Measurements from ENCODE around the gene CPLX1.

CPLX1 gene

GRCh38 chr4:790466-790820 is 35.5 kb downstream of the CPLX1 start:
- CTCF ChIA-PET: no interaction called here
- POLR2A ChIA-PET: no interaction called here
- TF ChIP-seq NFRKB (IDR thresholded peaks at IDR 0.05) (no peak), SUZ12 (IDR thresholded peaks at IDR 0.05) (no peak), BHLHE40 (IDR thresholded peaks at IDR 0.05; ENCODE audit: borderline replicate concordance) (no peak), ELF4 (IDR thresholded peaks at IDR 0.05) (no peak), FOXM1 (IDR thresholded peaks at IDR 0.05; ENCODE audit: borderline replicate concordance) (no peak), FOXA1 (IDR thresholded peaks at IDR 0.05) (no peak), ARNT (IDR thresholded peaks at IDR 0.05) (no peak), FOXK2 (IDR thresholded peaks at IDR 0.05) (no peak), SP1 (IDR thresholded peaks at IDR 0.05) (no peak), ZNF384 (IDR thresholded peaks at IDR 0.05) (no peak), PKNOX1 (IDR thresholded peaks at IDR 0.05) (no peak), CTBP1 (IDR thresholded peaks at IDR 0.05; ENCODE audit: borderline replicate concordance) (no peak), HDGF (IDR thresholded peaks at IDR 0.05; ENCODE audit: borderline replicate concordance) (no peak), TARDBP (IDR thresholded peaks at IDR 0.05) (no peak), LEF1 (IDR thresholded peaks at IDR 0.05; ENCODE audit: borderline replicate concordance) (no peak)
- no peak for DNase-seq (ENCODE audit: extremely low spot score)

GRCh38 chr4:789571-790465 is 36.1 kb downstream of the CPLX1 start:
- TF ChIP-seq HDGF (IDR thresholded peaks at IDR 0.05; ENCODE audit: borderline replicate concordance) (no peak), LEF1 (IDR thresholded peaks at IDR 0.05; ENCODE audit: borderline replicate concordance) (no peak), FOXK2 (IDR thresholded peaks at IDR 0.05) (no peak), SP1 (IDR thresholded peaks at IDR 0.05) (no peak), FOXM1 (IDR thresholded peaks at IDR 0.05; ENCODE audit: borderline replicate concordance) (no peak), ARNT (IDR thresholded peaks at IDR 0.05) (no peak), PKNOX1 (IDR thresholded peaks at IDR 0.05) (no peak), NFRKB (IDR thresholded peaks at IDR 0.05) (no peak), FOXA1 (IDR thresholded peaks at IDR 0.05) (no peak), SUZ12 (IDR thresholded peaks at IDR 0.05) (no peak)
- ChIA-PET CTCF (interaction anchor here (0.6 kb wide), 1 partner anchor 21 kb away, joined by 6 read pairs; no protein-coding TSS in a partner anchor), POLR2A (no interaction called here)
- no peak for DNase-seq (ENCODE audit: extremely low spot score)

GRCh38 chr4:788636-789297 is 37.2 kb downstream of the CPLX1 start:
- ChIA-PET CTCF (no interaction called here), POLR2A (no interaction called here)
- no peak for TF ChIP-seq L3MBTL2 (conservative IDR thresholded peaks at IDR 0.05)
- TF ChIP-seq PKNOX1 (IDR thresholded peaks at IDR 0.05): no peak
- no peak for TF ChIP-seq NFRKB (IDR thresholded peaks at IDR 0.05)
- TF ChIP-seq FOXM1 (IDR thresholded peaks at IDR 0.05; ENCODE audit: borderline replicate concordance): no peak
- no peak for TF ChIP-seq BHLHE40 (IDR thresholded peaks at IDR 0.05; ENCODE audit: borderline replicate concordance)
- no peak for TF ChIP-seq TARDBP (IDR thresholded peaks at IDR 0.05)
- TF ChIP-seq FOXK2 (IDR thresholded peaks at IDR 0.05): no peak
- no peak for DNase-seq (ENCODE audit: extremely low spot score)

- POLR2A ChIA-PET: no interaction called here
- no peak for TF ChIP-seq CTBP1 (IDR thresholded peaks at IDR 0.05; ENCODE audit: borderline replicate concordance)
- no peak for TF ChIP-seq NFRKB (IDR thresholded peaks at IDR 0.05)
- no peak for TF ChIP-seq L3MBTL2 (conservative IDR thresholded peaks at IDR 0.05)
- TF ChIP-seq SP1 (IDR thresholded peaks at IDR 0.05): no peak
- no peak for TF ChIP-seq FOXA1 (IDR thresholded peaks at IDR 0.05)
- CTCF ChIA-PET: no interaction called here
- no peak for DNase-seq (ENCODE audit: extremely low spot score)
Observed at GRCh38 chr4:788006-788635, 37.8 kb downstream of the CPLX1 start.

GRCh38 chr4:787561-787981 is 38.4 kb downstream of the CPLX1 start:
- CTCF ChIA-PET: no interaction called here
- no peak for DNase-seq (ENCODE audit: extremely low spot score)
- TF ChIP-seq NFRKB (IDR thresholded peaks at IDR 0.05): no peak
- TF ChIP-seq L3MBTL2 (conservative IDR thresholded peaks at IDR 0.05): no peak
- POLR2A ChIA-PET: no interaction called here

- ChIA-PET CTCF (interaction anchor here (0.6 kb wide), 1 partner anchor 103 kb away, joined by 3 read pairs; no protein-coding TSS in a partner anchor), POLR2A (no interaction called here)
- TF ChIP-seq SP1 (IDR thresholded peaks at IDR 0.05) (no peak), SUZ12 (IDR thresholded peaks at IDR 0.05) (no peak), NFRKB (IDR thresholded peaks at IDR 0.05) (no peak), L3MBTL2 (conservative IDR thresholded peaks at IDR 0.05) (no peak), PKNOX1 (IDR thresholded peaks at IDR 0.05) (no peak), ELF4 (IDR thresholded peaks at IDR 0.05) (no peak), FOXA1 (IDR thresholded peaks at IDR 0.05) (no peak), CTBP1 (IDR thresholded peaks at IDR 0.05; ENCODE audit: borderline replicate concordance) (no peak), FOXK2 (IDR thresholded peaks at IDR 0.05) (no peak), HDGF (IDR thresholded peaks at IDR 0.05; ENCODE audit: borderline replicate concordance) (no peak), FOXM1 (IDR thresholded peaks at IDR 0.05; ENCODE audit: borderline replicate concordance) (no peak), ARNT (IDR thresholded peaks at IDR 0.05) (no peak), TARDBP (IDR thresholded peaks at IDR 0.05) (no peak), LEF1 (IDR thresholded peaks at IDR 0.05; ENCODE audit: borderline replicate concordance) (no peak), BHLHE40 (IDR thresholded peaks at IDR 0.05; ENCODE audit: borderline replicate concordance) (no peak)
- DNase-seq (ENCODE audit: extremely low spot score): no peak
Observed at GRCh38 chr4:786861-787300, 39.0 kb downstream of the CPLX1 start.

Measured in HEK293T (cell line).